ENCODE data around the gene IL12RB1.

DNA sequence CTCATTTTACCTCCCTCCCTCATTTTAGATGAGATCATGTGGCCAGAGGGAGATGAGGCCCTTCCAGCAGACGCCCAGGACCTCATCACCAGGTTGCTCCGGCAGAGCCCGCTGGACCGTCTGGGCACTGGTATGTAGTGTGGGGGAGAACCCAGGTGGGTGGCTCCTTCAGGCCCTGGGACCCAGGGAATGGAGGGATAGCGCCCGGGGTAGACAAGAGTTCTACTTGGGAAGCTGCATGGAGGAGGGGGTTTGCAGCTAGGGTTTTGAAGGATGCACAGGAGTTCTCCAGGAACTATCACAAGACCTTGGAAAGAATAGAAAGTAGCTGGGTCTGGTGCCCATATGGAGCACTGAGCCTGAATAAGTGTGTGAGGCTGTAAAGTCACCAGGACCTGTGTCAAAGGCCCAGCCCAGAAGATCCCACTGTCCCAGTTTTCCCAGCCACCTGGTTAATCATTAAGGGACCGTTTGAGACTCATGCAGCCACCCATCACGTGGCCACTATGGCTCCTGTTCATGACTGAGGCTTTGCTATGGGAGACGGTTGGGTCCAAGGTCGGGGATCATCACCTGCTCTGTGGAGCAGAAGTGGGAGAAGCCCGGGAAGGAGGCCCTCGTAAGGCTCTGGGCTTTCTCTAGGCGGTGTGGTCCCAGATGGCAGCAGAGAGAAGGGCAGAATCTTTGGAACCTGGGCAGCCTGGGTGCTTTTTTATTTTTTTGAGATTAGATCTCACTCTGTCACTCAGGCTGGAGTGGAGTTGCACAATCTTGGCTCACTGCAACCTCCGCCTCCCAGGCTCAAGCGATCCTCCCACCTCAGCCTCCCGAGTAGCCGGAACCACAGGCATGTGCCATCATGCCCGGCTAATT, 49.2 kb upstream of the IL12RB1 start:
- TF ChIP-seq CTCF (IDR thresholded peaks at IDR 0.05) (no peak), POLR2A (IDR thresholded peaks at IDR 0.05) (no peak)

Measured in adrenal gland (tissue), 5 donors.